KMS-11 (cell line): Measurements from ENCODE around the gene DNAJC12.
"Not testable (repeated sequence)": the region's sequence is repeated elsewhere in the genome, so short reads cannot be mapped to it uniquely, and the experiment has no call there.

Experiments used
- H2AFZ ChIP-seq: fragments of 200-600 bp; sonication (generic); 2 replicates; pipeline ENCODE4 v1.6.1; 2016; ENCODE audit warnings: antibody characterized with exemption, mixed run types, low read depth
- H3K27ac ChIP-seq: fragments of 200-600 bp; sonication (generic); 2 replicates; pipeline ENCODE4 v1.6.1; 2016; ENCODE audit warnings: mild to moderate bottlenecking, mixed run types
- H3K27me3 ChIP-seq: fragments of 200-600 bp; sonication (generic); 2 replicates; pipeline ENCODE4 v1.6.1; 2017; ENCODE audit warnings: mild to moderate bottlenecking, low read depth, mixed run types, moderate library complexity; ENCODE audit not compliant: insufficient read depth
- H3K36me3 ChIP-seq: fragments of 200-600 bp; sonication (generic); 2 replicates; pipeline ENCODE4 v1.6.1; 2017; ENCODE audit warnings: mild to moderate bottlenecking, mixed run types; ENCODE audit not compliant: insufficient read depth
- H3K4me1 ChIP-seq: fragments of 200-600 bp; sonication (generic); 2 replicates; pipeline ENCODE4 v1.6.1; 2016; ENCODE audit warnings: mild to moderate bottlenecking, low read depth, mixed run types; ENCODE audit not compliant: poor library complexity, severe bottlenecking
- H3K4me2 ChIP-seq: fragments of 200-600 bp; sonication (generic); 2 replicates; pipeline ENCODE4 v1.7.0; 2016; ENCODE audit warnings: mild to moderate bottlenecking, mixed run types
- H3K4me3 ChIP-seq: fragments of 200-600 bp; sonication (generic); IDR thresholded peaks from 2 replicates; pipeline ENCODE4 v1.6.1; 2017; ENCODE audit warnings: low read depth, low read length, mixed read lengths; ENCODE audit not compliant: insufficient read depth
- H3K79me2 ChIP-seq: fragments of 200-600 bp; sonication (generic); 2 replicates; pipeline ENCODE4 v1.6.1; 2016; ENCODE audit warnings: low read depth, mixed run types; ENCODE audit not compliant: insufficient read depth
- H3K9ac ChIP-seq: fragments of 200-600 bp; sonication (generic); 2 replicates; pipeline ENCODE4 v1.6.1; 2016; ENCODE audit warnings: mild to moderate bottlenecking, mixed run types
- H4K20me1 ChIP-seq: fragments of 200-600 bp; sonication (generic); 2 replicates; pipeline ENCODE4 v1.6.1; 2016; ENCODE audit warnings: mild to moderate bottlenecking, mixed run types; ENCODE audit not compliant: insufficient read depth
- TF ChIP-seq, protein P1 (sequence below): fragments of 200-600 bp; sonication (generic); conservative IDR thresholded peaks from 2 replicates; pipeline ENCODE4 v1.6.1; 2017; ENCODE audit warnings: low read depth, mild to moderate bottlenecking, antibody characterized with exemption, low read length, moderate library complexity, mixed read lengths

DNAJC12 gene

DNA sequence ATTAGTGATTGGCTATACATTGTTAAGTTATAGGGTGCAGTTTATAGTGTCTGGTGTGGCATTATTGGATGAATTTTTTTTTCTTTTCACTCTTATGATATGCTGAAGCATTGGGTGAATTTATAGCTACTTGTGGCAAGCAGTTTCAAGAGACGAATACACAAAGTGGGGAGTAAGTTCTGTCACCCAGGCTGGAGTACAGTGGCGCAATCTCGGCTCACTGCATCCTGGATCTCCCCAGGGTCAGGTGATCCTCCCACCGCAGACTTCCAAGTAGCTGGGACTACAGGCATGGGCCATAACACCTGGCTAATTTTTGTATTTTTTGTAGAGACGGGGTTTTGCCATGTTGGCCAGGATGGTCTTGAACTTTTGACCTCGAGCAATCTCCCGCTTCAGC, 40.1 kb upstream of the DNAJC12 start:
- H3K4me3 ChIP-seq = no peak overlapping the region
- no peaks in the 10 kb centered on the region for H3K79me2 ChIP-seq
- no peaks in the 10 kb centered on the region for H3K36me3 ChIP-seq
- H3K27me3 ChIP-seq = no peaks in the 10 kb centered on the region
- H3K4me2 ChIP-seq = no peak overlapping the region
- no peaks in the 10 kb centered on the region for H3K4me1 ChIP-seq
- no peak overlapping the region for H2AFZ ChIP-seq
- no peak overlapping the region for H3K27ac ChIP-seq
- TF ChIP-seq, protein P1, sequence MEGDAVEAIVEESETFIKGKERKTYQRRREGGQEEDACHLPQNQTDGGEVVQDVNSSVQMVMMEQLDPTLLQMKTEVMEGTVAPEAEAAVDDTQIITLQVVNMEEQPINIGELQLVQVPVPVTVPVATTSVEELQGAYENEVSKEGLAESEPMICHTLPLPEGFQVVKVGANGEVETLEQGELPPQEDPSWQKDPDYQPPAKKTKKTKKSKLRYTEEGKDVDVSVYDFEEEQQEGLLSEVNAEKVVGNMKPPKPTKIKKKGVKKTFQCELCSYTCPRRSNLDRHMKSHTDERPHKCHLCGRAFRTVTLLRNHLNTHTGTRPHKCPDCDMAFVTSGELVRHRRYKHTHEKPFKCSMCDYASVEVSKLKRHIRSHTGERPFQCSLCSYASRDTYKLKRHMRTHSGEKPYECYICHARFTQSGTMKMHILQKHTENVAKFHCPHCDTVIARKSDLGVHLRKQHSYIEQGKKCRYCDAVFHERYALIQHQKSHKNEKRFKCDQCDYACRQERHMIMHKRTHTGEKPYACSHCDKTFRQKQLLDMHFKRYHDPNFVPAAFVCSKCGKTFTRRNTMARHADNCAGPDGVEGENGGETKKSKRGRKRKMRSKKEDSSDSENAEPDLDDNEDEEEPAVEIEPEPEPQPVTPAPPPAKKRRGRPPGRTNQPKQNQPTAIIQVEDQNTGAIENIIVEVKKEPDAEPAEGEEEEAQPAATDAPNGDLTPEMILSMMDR = no peak
- H4K20me1 ChIP-seq = no peaks in the 10 kb centered on the region
- no peak overlapping the region for H3K9ac ChIP-seq

DNA sequence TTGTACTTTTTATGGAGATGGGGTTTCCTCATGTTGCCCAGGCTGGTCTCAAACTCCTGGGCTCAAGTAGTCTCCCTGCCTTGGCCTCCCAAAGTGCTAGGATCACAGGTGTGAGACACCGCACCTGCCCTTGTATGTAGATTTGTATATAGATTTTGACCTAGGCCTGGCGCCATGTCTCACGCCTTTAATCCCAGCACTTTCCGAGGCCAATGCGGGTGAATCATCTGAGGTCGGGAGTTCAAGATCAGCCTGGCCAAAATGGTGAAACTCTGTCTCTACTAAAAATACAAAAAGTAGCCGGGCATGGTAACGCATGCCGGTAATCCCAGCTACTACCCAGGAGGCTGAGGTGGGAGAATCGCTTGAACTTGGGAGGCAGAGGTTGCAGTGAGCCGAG, 39.4 kb upstream of the DNAJC12 start:
- H3K36me3 ChIP-seq, H2AFZ ChIP-seq, H3K27ac ChIP-seq: not testable (repeated sequence)

DNA sequence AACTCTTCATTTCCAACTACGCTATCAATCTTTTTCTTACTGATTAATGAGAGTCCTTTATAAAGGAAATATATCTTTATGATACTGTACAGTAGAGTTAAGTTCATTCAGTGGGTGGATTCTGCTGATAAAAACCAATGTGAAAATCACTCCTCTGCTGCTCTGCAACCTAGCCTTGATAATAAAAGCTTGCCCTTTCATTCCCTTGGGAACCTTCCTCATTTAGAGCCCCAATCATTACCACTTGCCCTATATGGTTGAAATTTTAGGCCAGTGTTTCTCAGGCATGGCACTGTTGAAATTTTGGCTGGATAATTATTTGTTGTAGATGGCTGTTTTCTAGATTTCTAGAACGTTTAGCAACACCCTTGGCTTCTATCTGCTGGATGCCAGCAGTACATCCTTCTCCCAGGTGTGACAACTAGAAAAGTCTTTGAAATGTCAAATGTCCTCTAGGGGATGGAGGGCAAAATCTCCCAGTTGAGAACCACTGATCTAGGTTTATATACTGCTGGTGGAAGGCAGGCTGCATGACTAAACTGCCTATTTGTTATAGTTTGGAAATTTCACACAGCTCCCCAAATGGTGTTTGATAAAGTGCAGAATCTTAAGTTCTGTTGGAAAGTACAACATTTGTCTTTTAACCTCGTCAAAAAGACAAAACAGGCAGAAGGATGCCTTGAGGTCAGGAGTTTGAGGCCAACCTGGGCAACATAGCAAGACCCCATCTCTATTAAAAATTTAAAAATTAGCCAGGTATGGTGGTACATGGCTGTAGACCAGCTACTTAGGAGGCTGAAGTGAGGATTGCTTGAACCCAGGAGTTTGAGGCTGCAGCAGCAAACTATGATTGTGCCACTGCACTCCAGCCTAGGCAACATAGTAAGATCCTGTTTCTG, 37.6 kb upstream of the DNAJC12 start:
- Histone ChIP-seq H3K9ac (no peak overlapping the region), H3K36me3 (no peaks in the 10 kb centered on the region), H2AFZ (no peak overlapping the region), H3K4me2 (no peak overlapping the region), H3K79me2 (no peaks in the 10 kb centered on the region), H3K27me3 (no peaks in the 10 kb centered on the region), H3K27ac (no peak overlapping the region), H3K4me1 (no peaks in the 10 kb centered on the region), H4K20me1 (no peaks in the 10 kb centered on the region), H3K4me3 (no peak overlapping the region)
- TF ChIP-seq, protein P1 = no peak

More for the DNA sequence above, 39.4 kb upstream of the DNAJC12 start:
- H3K79me2 ChIP-seq, H3K4me3 ChIP-seq, H4K20me1 ChIP-seq, H3K4me1 ChIP-seq, H3K9ac ChIP-seq, H3K4me2 ChIP-seq, H3K27me3 ChIP-seq: not testable (repeated sequence)

DNA sequence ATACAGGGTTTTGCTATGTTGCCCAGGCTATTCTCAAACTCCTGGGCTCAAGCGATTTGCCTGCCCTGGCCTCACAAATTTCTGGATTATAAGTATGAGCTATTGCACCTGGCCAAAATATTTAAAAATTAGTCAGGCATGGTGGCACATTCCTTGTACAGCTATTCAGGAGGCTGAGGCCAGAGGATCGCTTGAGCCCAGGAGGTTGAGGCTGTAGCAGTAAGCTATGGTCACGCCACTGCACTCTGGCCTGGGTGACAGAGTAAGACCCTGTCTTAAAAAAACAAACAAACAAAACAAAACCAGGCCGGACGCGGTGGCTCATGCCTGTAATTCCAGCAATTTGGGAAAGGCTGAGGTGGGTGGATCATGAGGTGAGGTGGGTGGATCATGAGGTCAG, 32.0 kb upstream of the DNAJC12 start:
- Histone ChIP-seq H3K4me3 (no peak overlapping the region), H2AFZ (no peak overlapping the region), H3K79me2 (no peaks in the 10 kb centered on the region), H3K27ac (no peak overlapping the region), H3K27me3 (no peaks in the 10 kb centered on the region), H3K36me3 (no peaks in the 10 kb centered on the region), H3K4me1 (no peaks in the 10 kb centered on the region), H3K4me2 (no peak overlapping the region), H4K20me1 (no peaks in the 10 kb centered on the region), H3K9ac (no peak overlapping the region)
- TF ChIP-seq, protein P1 = no peak

DNA sequence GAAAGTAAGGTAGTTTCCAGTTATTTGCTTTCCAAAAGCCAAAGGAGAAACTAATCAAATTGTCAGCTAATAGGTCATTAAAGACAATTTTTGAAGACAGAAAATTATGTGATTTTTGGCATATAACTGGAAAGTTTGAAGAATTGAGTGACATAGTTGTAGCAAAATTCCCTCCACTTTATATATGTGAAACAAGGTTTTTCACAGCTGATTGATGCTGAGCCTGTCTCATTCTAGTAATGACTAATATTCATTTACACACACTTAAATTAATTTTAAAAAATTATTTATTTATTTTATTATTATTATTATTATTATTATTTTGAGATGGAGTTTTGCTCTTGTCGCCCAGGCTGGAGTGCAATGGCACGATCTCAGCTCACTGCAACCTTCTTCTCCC, 30.1 kb upstream of the DNAJC12 start:
- no peak overlapping the region for H2AFZ ChIP-seq
- no peaks in the 10 kb centered on the region for H3K36me3 ChIP-seq
- no peaks in the 10 kb centered on the region for H3K4me1 ChIP-seq
- TF ChIP-seq, protein P1 = no peak
- H3K4me2 ChIP-seq = no peak overlapping the region
- H4K20me1 ChIP-seq = no peaks in the 10 kb centered on the region
- no peaks in the 10 kb centered on the region for H3K79me2 ChIP-seq
- no peak overlapping the region for H3K27ac ChIP-seq
- H3K4me3 ChIP-seq = no peak overlapping the region
- H3K9ac ChIP-seq = no peak overlapping the region
- H3K27me3 ChIP-seq = no peaks in the 10 kb centered on the region
